GM19023 (cell line): ENCODE results near the gene INF2.

Source experiments
- ATAC-seq: cut with Tn5 transposase; IDR thresholded peaks from one replicate; pipeline ENCODE4 v1.9.1; 2021; ENCODE audit warnings: mild to moderate bottlenecking, moderate library complexity; ENCODE audit not compliant: unreplicated experiment

INF2 gene

DNA sequence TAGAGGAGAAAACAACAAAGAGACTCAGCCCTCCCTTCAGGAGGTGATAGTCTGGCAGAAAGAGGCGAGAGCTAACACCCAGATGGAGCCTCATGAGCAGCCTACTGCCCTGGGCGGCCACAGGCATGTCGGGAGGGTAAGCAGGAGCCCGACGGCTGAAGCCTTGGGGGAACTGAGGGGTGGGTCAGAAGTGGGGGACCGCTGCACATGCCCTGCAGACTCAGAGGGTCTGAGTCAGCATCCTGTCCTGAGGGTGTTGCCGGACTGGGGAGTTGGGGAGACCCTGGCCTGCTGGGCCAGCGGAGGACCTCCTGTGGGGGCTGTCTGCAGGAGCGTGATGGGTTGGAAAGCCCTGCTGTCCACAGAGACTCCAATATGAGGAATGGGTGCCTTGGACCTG is 15.9 kb upstream of the INF2 start:
- no peak for ATAC-seq

DNA sequence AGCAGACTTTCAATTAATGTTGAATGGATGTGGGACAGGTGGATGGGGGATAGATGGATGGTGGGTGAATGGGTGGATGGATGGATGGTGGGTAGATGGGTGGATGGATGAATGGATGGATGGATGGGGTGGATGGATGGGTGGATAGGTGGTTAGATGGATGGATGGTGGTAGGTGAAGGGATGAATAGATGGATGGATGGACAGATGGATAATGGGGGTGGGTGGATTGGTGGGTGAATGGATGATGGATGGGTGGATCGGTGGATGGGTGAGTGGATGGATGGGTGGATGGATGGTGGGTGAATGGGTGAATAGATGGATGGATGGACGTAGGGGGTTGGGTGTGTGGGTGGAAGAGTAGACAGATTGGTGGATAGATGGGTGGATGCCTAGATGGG is 14.0 kb upstream of the INF2 start:
- ATAC-seq = no peak

DNA sequence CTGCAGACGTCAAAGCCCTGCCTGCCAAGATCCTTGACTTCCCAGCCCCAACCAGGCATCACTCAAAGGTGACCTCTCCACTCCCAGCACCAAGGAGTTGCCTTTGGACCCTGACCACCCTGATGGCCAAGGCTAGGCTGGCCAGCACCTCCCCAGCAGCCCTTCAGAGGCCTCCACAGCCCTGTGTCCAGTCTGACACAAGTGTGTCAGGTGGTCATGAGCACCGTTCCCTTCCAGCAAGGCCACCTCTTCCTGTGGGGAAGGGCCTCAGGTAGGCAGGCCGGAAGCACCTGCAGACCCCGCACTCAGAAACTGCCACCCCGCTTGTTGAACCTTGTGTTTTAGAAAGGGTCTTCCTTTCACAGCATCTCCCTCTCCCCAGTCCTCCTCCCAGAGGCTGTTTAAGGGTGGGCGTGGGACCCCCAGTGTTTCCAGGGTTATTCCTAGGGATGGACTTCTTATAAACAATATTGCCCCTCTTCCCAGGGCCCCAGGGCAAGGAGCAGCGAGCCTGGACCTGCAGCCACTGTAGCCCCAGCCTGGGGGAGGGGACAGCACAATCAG is 13.2 kb upstream of the INF2 start:
- no peak for ATAC-seq

DNA sequence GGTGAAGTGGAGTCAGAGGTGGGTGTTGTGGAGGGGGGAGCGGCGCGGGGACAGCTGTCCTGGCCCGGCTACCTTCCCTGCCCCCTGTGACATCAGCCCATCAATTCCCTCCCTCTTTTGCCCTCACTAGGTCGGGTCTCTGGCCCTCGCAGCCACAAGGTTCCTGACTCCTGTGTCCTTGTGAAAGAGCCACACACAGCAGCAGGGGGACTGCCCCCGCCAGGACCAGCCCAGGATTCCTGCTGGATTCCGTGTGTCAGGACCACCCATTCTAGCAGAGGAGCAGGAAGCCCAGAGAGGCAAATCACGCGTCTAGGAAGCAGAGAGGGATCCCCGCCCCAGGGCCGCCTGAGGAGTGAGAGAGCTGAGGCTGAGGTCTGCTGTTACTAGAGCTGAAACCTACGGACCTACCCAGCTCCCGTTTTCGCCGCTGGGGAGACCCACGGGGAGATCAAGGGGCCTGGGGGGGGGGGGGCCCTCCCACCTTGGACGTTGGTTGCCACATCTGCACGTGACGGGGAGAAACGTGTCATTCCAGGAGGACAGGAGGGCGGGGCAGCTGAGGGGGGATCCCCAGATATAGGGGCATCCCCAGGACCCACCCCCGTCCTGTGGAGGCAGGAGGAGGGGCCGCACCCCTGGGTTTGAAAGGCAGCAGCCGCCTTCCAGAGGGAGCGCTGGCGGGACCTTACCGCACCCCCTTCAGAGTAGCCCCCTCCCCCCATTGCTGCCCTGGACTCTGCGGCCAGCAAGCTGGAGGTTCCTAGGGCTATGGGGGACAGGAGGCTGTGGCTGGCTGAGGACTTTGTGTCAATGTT is 12.5 kb upstream of the INF2 start:
- peak; percentile 37 for ATAC-seq

DNA sequence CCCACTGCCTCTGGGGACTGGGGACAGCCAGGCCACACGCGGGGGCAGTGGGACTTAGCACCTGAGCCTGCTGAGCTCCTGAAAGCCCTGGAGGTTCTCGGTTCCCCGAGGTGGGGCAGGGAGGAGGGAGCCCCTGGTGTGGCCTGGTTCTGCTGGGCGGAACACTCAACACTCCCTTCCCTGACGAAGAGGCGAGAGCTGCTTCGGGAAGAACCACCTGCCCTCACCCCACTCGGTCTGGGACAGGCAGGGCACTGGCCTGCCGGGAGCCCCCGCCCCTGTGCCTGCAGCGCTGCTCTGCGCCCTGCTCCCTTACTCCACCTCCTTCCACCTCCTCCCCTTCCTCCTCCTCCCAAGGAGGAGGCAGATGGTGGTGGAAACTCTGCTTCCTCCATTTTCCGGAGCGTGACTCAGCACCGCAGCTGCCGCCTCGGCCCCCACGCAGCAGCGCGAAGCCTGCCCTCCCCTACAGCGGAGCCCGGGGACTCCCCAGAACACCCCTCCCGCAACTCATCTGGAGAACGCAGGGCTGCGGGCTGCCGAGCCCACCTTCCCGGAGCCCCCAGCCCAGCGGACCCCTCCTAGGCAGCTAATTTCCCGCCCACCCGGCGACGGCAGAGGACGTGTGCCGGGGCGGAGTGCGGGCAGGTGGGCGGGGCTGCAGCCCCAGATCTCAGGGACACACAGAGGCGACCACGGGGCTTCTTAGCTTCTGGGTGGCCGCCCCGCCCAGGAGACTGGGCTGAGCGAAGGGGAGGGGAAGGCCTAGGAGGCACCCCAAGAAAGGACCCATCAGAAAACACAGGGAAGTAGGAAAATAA is 11.7 kb upstream of the INF2 start:
- peak; percentile 43 for ATAC-seq

DNA sequence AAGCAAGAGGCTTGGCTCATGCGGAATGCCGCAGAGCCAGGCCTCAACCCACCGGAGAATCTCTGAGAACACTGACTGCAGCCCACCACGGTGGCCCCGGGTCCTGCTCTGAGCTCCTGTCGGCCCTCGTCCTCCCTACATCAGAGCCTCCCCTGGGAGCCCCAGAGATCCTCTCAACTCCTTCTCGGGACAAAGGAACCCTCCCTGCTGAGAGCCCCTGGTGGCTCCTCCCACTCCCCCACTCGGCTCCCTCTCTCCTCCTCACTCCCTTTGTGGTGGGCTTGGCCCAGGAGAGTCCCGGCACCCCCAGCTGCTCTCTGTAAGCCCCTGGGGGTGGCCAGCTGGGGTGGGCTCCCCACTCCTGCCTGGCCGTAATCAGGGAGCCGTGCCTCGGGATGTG is 11.1 kb upstream of the INF2 start:
- ATAC-seq = no peak

DNA sequence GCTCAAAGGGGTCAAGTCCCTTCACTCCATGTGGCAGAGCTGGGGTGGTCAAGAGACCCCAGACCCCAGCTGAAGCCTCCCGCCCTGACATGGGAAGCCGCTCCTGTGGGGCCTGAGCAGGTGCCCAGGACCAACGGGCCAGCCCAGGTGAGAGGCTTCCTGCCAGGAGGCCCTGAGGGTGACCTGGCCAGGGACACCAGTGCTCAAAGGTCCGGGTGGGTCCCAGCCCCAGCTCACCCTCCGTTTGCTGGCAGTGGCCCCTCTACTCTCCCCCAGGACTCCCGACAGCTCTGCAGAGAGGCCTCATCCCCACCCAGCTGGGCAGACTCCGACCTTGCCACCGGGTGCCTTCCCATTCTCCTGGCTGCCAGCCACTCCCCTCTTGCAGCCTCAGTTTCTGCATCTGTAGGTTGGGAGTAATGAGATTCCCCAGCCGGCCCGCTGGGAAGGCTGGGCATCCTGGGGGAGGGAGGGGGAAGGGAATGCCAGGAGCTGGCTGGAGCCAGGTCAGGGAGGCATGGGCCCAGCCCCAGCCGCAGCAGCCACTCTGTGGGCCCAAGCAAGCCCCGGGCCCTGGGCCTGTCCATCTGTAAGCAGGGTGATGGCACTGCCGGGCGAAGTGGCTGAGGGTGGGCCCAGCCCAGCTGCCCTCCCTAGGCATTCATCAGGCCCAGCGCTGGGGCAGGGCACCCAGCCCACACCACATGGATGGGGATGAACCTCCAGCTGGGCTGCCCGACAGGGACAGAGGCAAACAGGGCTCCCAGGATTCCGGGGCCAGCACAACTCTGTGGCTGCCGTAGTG is 10.3 kb upstream of the INF2 start:
- ATAC-seq = no peak

DNA sequence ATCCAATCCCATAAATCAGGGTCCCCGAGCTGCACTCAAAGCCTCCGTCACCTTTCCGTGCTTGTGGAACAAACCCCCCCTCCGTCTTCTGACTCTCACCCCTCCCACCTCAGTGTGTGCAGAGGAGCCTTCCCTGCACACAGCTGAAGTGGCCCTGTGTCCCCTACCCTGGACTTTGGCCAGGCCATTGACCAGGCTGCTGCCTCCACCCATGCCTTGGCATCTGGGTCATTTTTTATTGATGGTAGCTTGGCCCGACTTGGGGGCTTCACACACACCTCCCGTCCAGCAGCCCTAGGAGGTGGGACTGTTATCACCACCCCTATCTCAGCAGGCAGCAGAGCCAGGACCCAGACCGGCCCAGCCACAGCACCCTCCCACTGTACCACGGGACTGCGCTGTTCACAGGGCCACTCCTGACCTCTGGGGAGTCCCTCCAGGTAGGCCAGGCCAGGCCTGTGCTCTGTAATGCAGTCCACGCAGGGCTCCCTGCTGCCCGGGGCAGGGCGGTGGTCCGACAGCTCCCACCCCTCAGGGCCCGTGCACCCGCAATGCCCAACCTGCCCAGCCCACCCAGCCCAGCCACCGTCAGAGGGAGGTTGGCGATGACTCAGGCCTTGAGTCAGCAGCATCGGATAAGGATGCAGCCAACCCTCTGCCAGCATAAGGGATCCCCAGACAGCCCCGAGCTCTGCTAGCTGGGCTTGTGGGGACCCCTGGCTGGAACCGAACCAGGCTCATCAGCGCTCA is 9.2 kb upstream of the INF2 start:
- ATAC-seq = no peak

DNA sequence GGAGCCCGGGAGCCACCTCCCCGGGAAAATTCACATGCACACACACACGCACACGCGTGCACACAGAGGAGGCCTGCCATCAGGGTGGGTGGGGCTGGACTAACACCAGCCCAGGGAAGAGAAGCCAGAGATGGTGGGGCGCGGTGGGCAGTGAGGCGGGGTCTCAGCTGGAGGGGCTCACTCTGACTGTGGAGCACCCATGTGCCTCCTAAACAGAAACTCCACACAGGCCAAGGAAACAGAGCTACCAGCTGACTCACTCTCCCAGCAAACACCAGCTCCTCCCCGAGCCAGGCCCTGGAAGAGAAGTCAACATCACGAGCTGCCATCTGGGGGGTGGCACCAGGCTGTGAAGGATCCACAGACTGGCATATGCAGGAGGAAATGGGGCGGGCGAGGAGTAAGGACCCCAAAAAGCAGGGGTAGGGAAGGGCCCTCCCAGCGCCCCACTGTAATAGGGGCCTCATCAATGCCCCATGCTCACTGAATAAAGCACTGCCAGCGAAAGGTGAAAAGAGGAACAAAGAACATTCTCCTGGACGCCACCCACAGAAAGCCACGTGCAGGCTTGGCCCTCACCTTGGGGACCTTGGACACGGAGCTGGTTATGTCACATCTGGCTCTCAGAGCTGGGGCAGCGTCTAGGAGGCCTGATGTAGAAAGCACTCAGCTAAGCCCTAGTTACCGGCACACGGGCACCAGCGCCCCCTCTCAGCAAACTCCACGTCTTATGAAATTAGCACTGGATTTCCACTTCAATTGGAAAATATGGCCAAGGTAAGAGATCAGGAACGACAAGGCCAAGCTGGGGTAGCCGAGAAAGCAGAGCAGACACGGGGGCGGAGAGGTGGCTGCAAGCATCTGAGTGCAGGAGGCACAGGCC is 8.4 kb upstream of the INF2 start:
- no peak for ATAC-seq

DNA sequence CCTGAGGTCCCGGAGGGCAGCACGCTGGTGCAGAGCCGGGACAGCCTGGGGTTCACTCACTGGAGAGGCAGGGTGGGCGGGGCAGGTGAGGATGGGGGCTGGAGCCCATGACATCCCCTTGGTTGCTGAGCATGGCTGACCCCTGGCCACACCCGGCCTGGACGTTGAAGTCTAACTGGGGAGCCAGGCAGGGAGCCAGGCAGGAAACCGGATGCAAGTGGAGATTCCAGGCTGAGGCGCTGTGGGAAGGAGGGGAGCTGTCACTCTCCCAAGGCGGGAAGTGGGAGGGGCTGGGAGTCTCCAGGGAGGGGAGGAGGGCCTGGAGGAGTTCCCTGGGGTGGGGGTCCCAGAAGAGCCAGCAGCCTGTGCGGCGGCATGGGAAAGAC is 7.7 kb upstream of the INF2 start:
- no peak for ATAC-seq

DNA sequence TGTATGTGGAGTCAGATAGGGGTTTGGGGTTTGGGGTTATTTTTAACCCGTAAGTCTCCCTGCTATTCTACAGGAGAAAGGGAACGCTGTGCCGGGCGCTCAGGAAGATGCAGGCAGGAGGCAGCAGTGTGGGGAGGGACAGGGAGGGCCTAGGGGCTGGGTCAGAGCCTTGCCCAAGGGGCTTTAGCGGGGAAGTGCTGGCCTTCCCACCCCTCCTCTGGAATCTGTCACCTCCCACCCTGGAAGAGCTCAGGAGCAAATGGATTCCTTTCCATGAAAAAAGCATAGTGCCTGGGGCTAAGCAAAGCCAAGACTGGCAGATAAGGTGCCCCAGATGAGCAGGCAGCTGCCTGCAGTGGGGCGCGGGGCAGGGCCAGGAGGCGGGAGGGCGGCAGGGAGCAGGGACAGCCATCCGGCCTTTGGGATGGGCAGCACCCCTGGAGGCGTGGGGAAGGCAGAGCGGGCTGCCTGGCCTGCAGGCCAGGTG is 7.3 kb upstream of the INF2 start:
- no peak for ATAC-seq

DNA sequence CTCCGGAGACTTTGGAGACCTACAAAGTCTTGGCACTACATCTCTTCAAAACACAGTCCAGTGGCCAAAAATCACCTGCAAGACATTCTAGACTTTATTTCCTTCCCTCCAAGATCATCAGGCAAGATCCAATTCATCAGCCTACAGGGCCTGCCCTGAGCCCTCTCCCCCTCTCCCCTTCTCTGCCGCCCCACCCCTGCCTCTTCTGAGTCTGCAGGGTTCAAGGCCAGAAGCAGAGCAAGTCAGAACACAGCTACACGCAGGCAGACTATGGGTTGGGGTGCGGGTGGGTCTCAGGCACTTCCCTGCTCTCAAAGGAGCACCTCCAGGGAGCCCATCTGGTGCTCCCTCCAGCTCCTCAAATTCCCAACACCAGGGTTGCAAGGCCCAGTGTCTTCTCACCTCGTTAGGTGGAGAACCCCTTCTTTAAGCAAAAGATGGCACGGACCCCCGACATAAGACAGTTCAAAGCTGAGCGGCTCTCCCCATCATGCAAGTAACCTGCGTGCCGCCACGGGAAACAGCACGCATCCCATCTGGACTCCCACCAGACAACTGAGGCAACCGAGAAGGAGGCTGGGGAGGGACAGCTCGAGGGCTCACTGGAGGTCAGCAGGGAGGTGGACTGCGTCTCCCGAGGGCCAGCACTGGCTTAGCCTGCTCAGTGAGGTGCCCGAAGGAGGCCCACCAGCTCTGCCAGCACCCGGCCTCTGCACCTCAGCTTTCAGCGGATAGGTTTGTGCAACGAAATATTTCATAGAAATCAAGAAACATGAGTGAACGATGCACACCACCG is 5.6 kb upstream of the INF2 start:
- no peak for ATAC-seq

DNA sequence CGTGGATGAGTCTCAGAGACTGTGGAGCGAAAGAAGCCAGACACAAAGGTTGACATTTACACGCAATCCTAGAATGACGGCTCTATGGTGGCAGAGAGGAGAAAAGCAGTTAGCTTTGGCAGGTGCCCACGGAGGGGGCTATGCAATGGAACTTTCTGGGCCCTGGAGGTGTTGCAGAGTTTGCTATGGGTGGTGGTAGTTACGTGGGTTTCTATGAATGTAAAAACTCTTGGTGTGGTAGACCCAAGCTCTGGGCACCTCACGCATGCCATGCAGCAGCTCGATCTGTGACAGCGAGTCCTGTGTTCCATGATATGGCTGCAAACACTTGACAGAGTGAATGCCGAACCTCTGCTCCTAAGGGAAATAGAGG is 5.0 kb upstream of the INF2 start:
- ATAC-seq = no peak

DNA sequence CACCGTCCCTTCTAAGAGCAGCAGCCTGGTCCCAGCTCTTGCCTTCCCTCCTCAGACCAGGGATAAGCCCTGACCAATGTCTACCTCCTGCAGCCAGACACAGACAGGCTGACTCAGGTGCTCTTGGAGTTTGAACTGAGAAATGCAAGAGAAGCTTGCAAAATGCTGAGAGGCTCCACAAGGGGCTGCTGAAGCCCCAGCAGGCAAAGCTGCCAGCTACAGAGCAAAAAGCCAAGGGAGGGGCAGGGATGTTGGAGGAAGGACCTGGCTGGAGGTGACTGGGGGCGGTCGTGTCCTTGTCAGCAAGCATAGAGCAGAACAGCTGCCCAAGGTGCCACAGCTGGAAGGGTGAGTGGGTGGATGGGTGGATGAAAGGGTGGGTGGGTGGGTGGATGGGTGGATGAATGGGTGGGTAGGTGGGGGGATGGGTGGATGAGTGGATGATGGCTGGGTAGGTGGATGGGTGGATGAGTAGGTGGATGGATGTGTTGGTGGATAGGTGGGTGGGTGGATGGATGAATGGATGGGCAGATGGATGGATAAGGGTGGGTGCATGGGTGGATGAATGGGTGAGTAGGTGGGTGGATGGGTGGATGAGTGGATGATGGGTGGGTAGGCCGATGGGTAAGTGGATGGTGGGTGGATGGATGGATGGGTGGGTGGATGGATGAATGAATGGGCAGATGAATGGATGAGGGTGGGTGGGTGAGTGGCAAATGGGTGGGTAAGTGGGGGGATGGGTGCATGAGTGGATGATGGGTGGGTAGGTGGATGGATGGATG is 4.0 kb upstream of the INF2 start:
- no peak for ATAC-seq

DNA sequence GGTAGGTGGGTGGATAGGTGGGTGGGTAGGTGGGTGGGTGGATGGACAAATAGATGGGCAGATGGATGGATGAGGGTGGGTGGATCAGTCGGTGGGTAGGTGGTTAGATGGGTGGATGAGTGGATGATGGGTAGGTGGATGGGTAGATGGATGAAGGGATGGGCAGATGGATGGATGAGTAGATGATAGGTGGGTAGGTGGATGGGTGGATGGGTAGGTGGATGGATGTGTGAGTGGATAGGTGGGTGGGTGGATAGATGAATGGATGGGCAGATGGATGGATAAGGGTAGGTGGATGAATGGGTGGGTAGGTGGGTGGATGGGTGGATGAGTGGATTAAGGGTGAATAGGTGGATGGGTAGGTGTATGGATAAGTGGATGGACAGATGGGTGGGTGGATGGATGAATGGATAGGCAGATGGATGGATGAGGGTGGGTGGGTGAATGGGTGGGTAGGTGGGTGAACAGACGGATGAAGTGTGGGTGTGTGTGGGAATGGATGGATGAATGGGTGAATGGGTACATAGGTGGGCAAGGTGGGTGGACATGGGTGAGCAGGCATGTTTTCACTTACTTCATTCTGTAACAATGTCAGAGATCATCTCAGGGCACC is 3.3 kb upstream of the INF2 start:
- ATAC-seq = no peak

DNA sequence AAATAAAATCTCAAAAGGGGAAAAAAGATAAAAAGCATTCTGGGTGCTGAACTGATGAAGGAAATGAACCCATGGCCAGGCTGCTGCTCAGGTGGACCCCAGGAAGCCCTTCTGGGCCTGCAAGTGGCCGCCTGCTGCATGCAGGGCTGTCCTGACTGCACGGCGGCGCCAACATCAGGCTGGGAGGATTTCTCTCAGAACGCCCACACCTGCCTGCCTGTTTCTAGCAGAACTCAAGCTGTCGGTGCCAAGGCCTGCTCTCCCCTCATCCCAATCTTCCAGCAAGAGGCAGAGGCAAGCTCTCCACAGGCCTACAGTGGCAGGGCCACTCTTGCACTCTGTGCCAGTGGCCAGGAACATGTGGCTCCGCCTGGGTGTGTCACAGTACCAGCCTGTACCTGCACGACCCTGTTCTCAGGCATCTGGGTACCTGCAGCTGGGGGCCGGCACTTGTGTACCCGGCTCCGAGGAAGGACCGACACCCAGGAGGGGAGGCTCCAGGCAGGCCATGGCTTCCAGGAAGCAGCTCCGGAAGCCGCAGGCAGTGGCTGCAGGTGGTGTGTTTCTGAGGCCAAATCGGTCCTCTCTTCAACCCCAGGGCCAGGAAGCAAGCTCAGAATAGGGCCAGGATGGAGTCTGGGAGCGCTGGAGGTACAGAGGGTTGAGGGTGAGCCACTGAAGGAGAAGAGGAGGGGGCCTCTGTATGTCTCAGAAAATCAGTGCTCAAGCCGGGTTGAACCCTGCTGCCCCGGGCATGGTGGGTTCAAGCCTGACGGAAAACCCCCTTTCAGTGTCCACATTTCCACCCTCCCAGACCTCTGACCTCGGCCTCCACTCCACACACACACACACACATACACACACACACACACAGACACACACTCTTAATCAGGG is 2.5 kb upstream of the INF2 start:
- no peak for ATAC-seq
